PC-9 (cell line): ENCODE results near the gene PDE4D. TPM values are rescaled to one million over a fixed set of nuclear protein-coding genes. Genes with fewer than 3 reads are reported as not detected.

ENCODE experiments used
- BruUV-seq: library from RNA; stranded (reverse); fragments of 400-500 nt; replicated peaks from 2 replicates; lab custom pipeline; 2021; lab: Mats Ljungman, UMichigan
- CTCF ChIA-PET: fragments of 300-600 bp; sonication (Branson Sonifier 250); formaldehyde crosslinking; loops from one replicate; lab custom pipeline; 2022; ENCODE audit warnings: antibody characterized with exemption; lab: Charles Lee
- POLR2A ChIA-PET: fragments of 300-600 bp; sonication (Branson Sonifier 250); formaldehyde crosslinking; loops from one replicate; lab custom pipeline; 2022; ENCODE audit warnings: antibody characterized with exemption; ENCODE audit not compliant: unreplicated experiment; lab: Charles Lee
- DNase-seq, 2 experiments: peaks; one replicate each; pipeline versions ENCODE4 v3.0.0 to v3.0.0-alpha.2; 2015 to 2022; ENCODE audit warnings: mixed read lengths in 1 of 2
- H2AFZ ChIP-seq: fragments of 200-600 bp; sonication (generic); 2 replicates; pipeline ENCODE4 v1.8.1; 2017; ENCODE audit warnings: antibody characterized with exemption
- H3F3A ChIP-seq: fragments of 200-600 bp; sonication (generic); 2 replicates; pipeline ENCODE4 v1.8.1; 2017; ENCODE audit warnings: antibody characterized with exemption, mild to moderate bottlenecking, low read depth; ENCODE audit not compliant: insufficient read depth
- H3K27ac ChIP-seq: fragments of 200-600 bp; sonication (generic); 2 replicates; pipeline ENCODE4 v1.6.1; 2016; ENCODE audit warnings: mixed run types
- H3K27me3 ChIP-seq: fragments of 200-600 bp; sonication (generic); 2 replicates; pipeline ENCODE4 v1.6.1; 2016; ENCODE audit warnings: low read depth, mixed run types; ENCODE audit not compliant: insufficient read depth
- H3K36me3 ChIP-seq: fragments of 200-600 bp; sonication (generic); 2 replicates; pipeline ENCODE4 v1.6.1; 2016; ENCODE audit warnings: low read depth, mixed run types
- H3K4me1 ChIP-seq: fragments of 200-600 bp; sonication (generic); replicated peaks from 2 replicates; pipeline ENCODE4 v1.6.1; 2016; ENCODE audit warnings: mixed run types; ENCODE audit not compliant: insufficient read depth
- H3K4me2 ChIP-seq: fragments of 200-600 bp; sonication (generic); 2 replicates; pipeline ENCODE4 v1.6.1; 2017; ENCODE audit warnings: mixed run types
- H3K4me3 ChIP-seq: fragments of 200-600 bp; sonication (generic); 2 replicates; pipeline ENCODE4 v1.6.1; 2016; ENCODE audit warnings: mixed run types
- H3K79me2 ChIP-seq: fragments of 200-600 bp; sonication (generic); 2 replicates; pipeline ENCODE4 v1.6.1; 2017; ENCODE audit warnings: low read depth, mixed run types
- H3K9me2 ChIP-seq: fragments of 200-600 bp; sonication (generic); 2 replicates; pipeline ENCODE4 v1.8.1; 2017; ENCODE audit warnings: mild to moderate bottlenecking; ENCODE audit not compliant: insufficient read depth
- H3K9me3 ChIP-seq: fragments of 200-600 bp; sonication (generic); 2 replicates; pipeline ENCODE4 v1.8.1; 2016; ENCODE audit warnings: low read depth; ENCODE audit not compliant: insufficient read depth
- H4K20me1 ChIP-seq: fragments of 200-600 bp; sonication (generic); 2 replicates; pipeline ENCODE4 v1.8.1; 2017; ENCODE audit not compliant: insufficient read depth
- CTCF ChIP-seq: fragments of 200-600 bp; sonication (generic); conservative IDR thresholded peaks from 2 replicates; pipeline ENCODE4 v1.6.1; 2017; ENCODE audit warnings: mixed run types, antibody characterized with exemption, mild to moderate bottlenecking, moderate library complexity
- EZH2 ChIP-seq: fragments of 200-600 bp; sonication (generic); IDR thresholded peaks from 2 replicates; pipeline ENCODE4 v1.8.0; 2017; ENCODE audit warnings: antibody characterized with exemption, low read depth
- intact Hi-C: fragments of 100-400 bp; cut with micrococcal nuclease; formaldehyde crosslinking; loops from one replicate; pipeline ENCODE4 v1.10.0; 2022; ENCODE audit not compliant: unreplicated experiment
- total RNA-seq: library from RNA; stranded (reverse); gene quantifications from 2 replicates; pipeline ENCODE4 v1.2.3, GENCODE V29; 2021

PDE4D gene
- total RNA-seq, 1 experiment from 2014 or later, result 9.8 TPM

GRCh38 chr5:59134471-59135163, 758.9 kb downstream of the PDE4D start:
- Histone ChIP-seq H3K4me1 (no peaks in the 10 kb centered on the region), H3K27me3 (no peaks in the 10 kb centered on the region), H3K27ac (no peak overlapping the region), H4K20me1 (no peaks in the 10 kb centered on the region; the same call in 1 of the 2 replicates), H2AFZ (no peak overlapping the region), H3K4me2 (no peak overlapping the region), H3F3A (no peaks in the 10 kb centered on the region), H3K9me2 (no peaks in the 10 kb centered on the region; the same call in 1 of the 2 replicates), H3K79me2 (no peaks in the 10 kb centered on the region), H3K9me3 (no peaks in the 10 kb centered on the region), H3K36me3 (no peaks in the 10 kb centered on the region), H3K4me3 (no peak overlapping the region)
- no peak for DNase-seq
- ChIA-PET POLR2A (no interaction called here), CTCF (no interaction called here)
- intact Hi-C loops, result no loop called here
- BruUV-seq, result no TSS peak
- no peak for TF ChIP-seq EZH2
- TF ChIP-seq CTCF, result no peak

GRCh38 chr5:59133764-59134261, 759.7 kb downstream of the PDE4D start:
- BruUV-seq, result no TSS peak
- ChIA-PET POLR2A (no interaction called here), CTCF (no interaction called here)
- no peaks in the 10 kb centered on the region for H3K36me3 ChIP-seq
- intact Hi-C loops, result no loop called here
- no peaks in the 10 kb centered on the region; the same call in 1 of the 2 replicates for H4K20me1 ChIP-seq
- DNase-seq, result no peak
- H2AFZ ChIP-seq, result no peak overlapping the region
- H3F3A ChIP-seq, result no peaks in the 10 kb centered on the region
- no peaks in the 10 kb centered on the region for H3K27me3 ChIP-seq
- H3K27ac ChIP-seq, result no peak overlapping the region
- H3K4me3 ChIP-seq, result no peak overlapping the region
- H3K4me1 ChIP-seq, result no peaks in the 10 kb centered on the region
- no peaks in the 10 kb centered on the region for H3K79me2 ChIP-seq
- no peak overlapping the region for H3K4me2 ChIP-seq
- no peaks in the 10 kb centered on the region for H3K9me3 ChIP-seq
- H3K9me2 ChIP-seq, result no peaks in the 10 kb centered on the region; the same call in 1 of the 2 replicates
- TF ChIP-seq EZH2 (no peak), CTCF (no peak)

GRCh38 chr5:59132131-59132530, 761.4 kb downstream of the PDE4D start:
- POLR2A ChIA-PET, result interaction anchor here (0.6 kb wide), 1 partner anchor 26 kb away, joined by 11 read pairs; no protein-coding TSS in a partner anchor

More at GRCh38 chr5:59132131-59132530, 761.4 kb downstream of the PDE4D start:
- Histone ChIP-seq H3K9me2 (no peaks in the 10 kb centered on the region; the same call in 1 of the 2 replicates), H2AFZ (no peak overlapping the region), H3K36me3 (no peaks in the 10 kb centered on the region), H3K4me1 (peaks cover 8% of the 10 kb centered on the region; the same call in 1 of the 2 replicates), H3K27ac (no peak overlapping the region), H3K4me2 (no peak overlapping the region), H3K27me3 (no peaks in the 10 kb centered on the region), H3K9me3 (no peaks in the 10 kb centered on the region), H4K20me1 (no peaks in the 10 kb centered on the region; the same call in 1 of the 2 replicates), H3F3A (no peaks in the 10 kb centered on the region), H3K79me2 (no peaks in the 10 kb centered on the region), H3K4me3 (no peak overlapping the region)
- TF ChIP-seq CTCF (no peak), EZH2 (no peak)
- intact Hi-C loops, result no loop called here
- BruUV-seq, result no TSS peak
- CTCF ChIA-PET, result no interaction called here
- DNase-seq, result no peak
